T-cell (primary cell): ENCODE results near the gene ZBTB1. TPM values are rescaled to one million over a fixed set of nuclear protein-coding genes. Genes with fewer than 3 reads are reported as not detected.

ENCODE experiments used
- ATAC-seq, 4 experiments: fragments of 200-7000 bp in 3 of 4; fragments of 150-1000 bp in 1 of 4; cut with Tn5 transposase; replicated peaks in 1 of 4; 1 replicate in 3 of 4; 2 replicates in 1 of 4; pipeline ENCODE4 v1.10.0; 2021; ENCODE audit warnings: moderate library complexity in 3 of 4, mild to moderate bottlenecking in 2 of 4, moderate number of reproducible peaks in 1 of 4
- CTCF ChIA-PET, 2 donors: fragments of 300-600 bp; sonication (Branson Sonifier 250); formaldehyde crosslinking; loops; one replicate each; lab custom pipeline; 2022; ENCODE audit warnings: antibody characterized with exemption in 2 of 2; lab: Charles Lee
- POLR2A ChIA-PET, 2 donors: fragments of 300-600 bp; sonication (Branson Sonifier 250); formaldehyde crosslinking; loops; one replicate each; lab custom pipeline; 2022; ENCODE audit warnings: antibody characterized with exemption in 2 of 2; lab: Charles Lee
- DNase-seq, 35 experiments: peaks; one replicate each; pipeline versions ENCODE4 v3.0.0 to v3.0.0-alpha.2; 2013 to 2023
- H3K27ac ChIP-seq: one replicate; pipeline ENCODE4 v1.5.1; 2013; ENCODE audit warnings: low read length
- H3K27me3 ChIP-seq, 2 experiments: replicated peaks in 1 of 2; 1 replicate in 1 of 2; 2 replicates in 1 of 2; pipeline versions ENCODE4 v1.6.1 to v1.7.0; 2013; ENCODE audit warnings: low read length in 1 of 2, mixed read lengths in 1 of 2; ENCODE audit not compliant: control insufficient read depth in 2 of 2, insufficient read depth in 2 of 2; ENCODE audit errors: extremely low read depth in 1 of 2
- H3K36me3 ChIP-seq, 2 donors: 1 replicate in 1 of 2; 2 replicates in 1 of 2; pipeline versions ENCODE4 v1.6.1 to v1.7.0; 2013; ENCODE audit warnings: low read length in 1 of 2; ENCODE audit not compliant: control insufficient read depth in 2 of 2, insufficient read depth in 1 of 2; ENCODE audit errors: extremely low read depth in 1 of 2
- H3K4me1 ChIP-seq, 2 experiments: 1 replicate in 1 of 2; 2 replicates in 1 of 2; pipeline versions ENCODE4 v1.6.1 to v1.7.0; 2013; ENCODE audit warnings: low read length in 2 of 2, mixed read lengths in 1 of 2; ENCODE audit not compliant: insufficient read depth in 2 of 2, control insufficient read depth in 1 of 2; ENCODE audit errors: extremely low read depth in 1 of 2
- H3K4me3 ChIP-seq, 2 donors: 1 replicate in 1 of 2; 2 replicates in 1 of 2; pipeline versions ENCODE4 v1.5.1 to v1.7.0; 2013; ENCODE audit warnings: mild to moderate bottlenecking in 2 of 2, low read length in 1 of 2, moderate library complexity in 1 of 2; ENCODE audit not compliant: control insufficient read depth in 1 of 2; ENCODE audit errors: extremely low read depth in 1 of 2
- H3K9me3 ChIP-seq: 2 replicates; pipeline ENCODE4 v1.7.0; 2013
- H3K27ac Mint-ChIP-seq, 2 donors: one replicate each; pipeline ENCODE4 v1.8.0; 2020 to 2021; ENCODE audit warnings: mild to moderate bottlenecking in 2 of 2, mixed read lengths in 2 of 2
- H3K27me3 Mint-ChIP-seq, 2 donors: one replicate each; pipeline ENCODE4 v1.8.0; 2021 to 2022; ENCODE audit warnings: mixed read lengths in 2 of 2
- H3K36me3 Mint-ChIP-seq: one replicate; pipeline ENCODE4 v1.8.0; 2021; ENCODE audit warnings: mixed read lengths
- H3K4me1 Mint-ChIP-seq, 3 donors: one replicate each; pipeline ENCODE4 v1.8.0; 2020 to 2022; ENCODE audit warnings: mixed read lengths in 3 of 3, mild to moderate bottlenecking in 1 of 3
- H3K4me3 Mint-ChIP-seq, 3 donors: one replicate each; pipeline ENCODE4 v1.8.0; 2020 to 2022; ENCODE audit warnings: mild to moderate bottlenecking in 3 of 3, mixed read lengths in 3 of 3, moderate library complexity in 3 of 3
- H3K9me3 Mint-ChIP-seq, 3 donors: one replicate each; pipeline ENCODE4 v1.8.0; 2020 to 2022; ENCODE audit warnings: mixed read lengths in 3 of 3
- WGBS: methylation state at CpG from one replicate; pipeline ENCODE4 v1.1.5; 2013; ENCODE audit warnings: missing lambda C conversion rate; ENCODE audit not compliant: insufficient coverage; 5-methylcytosine and 5-hydroxymethylcytosine counted together
- total RNA-seq, 35 experiments: library from RNA in 6 of 35; stranded (reverse) in 6 of 35; fragments of 120-200 nt in 1 of 35; gene quantifications; one replicate each; pipeline versions ENCODE4 v1.2.1 to v1.2.4 and lab custom pipeline; 2013 to 2026

Gene ZBTB1
- total RNA-seq, 5 donors from 2014 or later (not counting 1 experiment from before 2014, with no cell fraction given) = 69.2 to 130 (median 72.4) TPM

GRCh38 chr14:64502887-64503433, 1.6 kb upstream of the ZBTB1 start:
- 0% methylated on average over 26 of the region's 29 CpGs for WGBS
- Mint-ChIP-seq H3K27me3 (no peaks in the 10 kb centered on the region), H3K4me1 (peaks cover 55 to 72% (median 67%) of the 10 kb centered on the region in 3 donors), H3K27ac (peak overlapping the region; percentile 97 to 99), H3K9me3 (no peaks in the 10 kb centered on the region), H3K4me3 (peak overlapping the region; percentile 91 to 95 (median 92)), H3K36me3 (peaks cover 12% of the 10 kb centered on the region)
- peak in 13 of 35 experiments; percentile 5 to 58 (median 20) for DNase-seq
- CTCF ChIA-PET = interaction anchor here (0.6 to 3.6 kb wide), 7 partner anchors 8 to 115 kb away, joined by 3 to 28 read pairs (median 4); partner anchors contain the start of gene MTHFD1 (in 1 of the 2)
- POLR2A ChIA-PET = interaction anchor here (0.5 to 1.9 kb wide), 14 partner anchors 9 to 861 kb away, joined by 3 to 17 read pairs (median 4); no protein-coding TSS in a partner anchor
- Histone ChIP-seq H3K27me3 (no peaks in the 10 kb centered on the region), H3K27ac (peak overlapping the region; percentile 100), H3K9me3 (no peaks in the 10 kb centered on the region), H3K36me3 (peaks cover 0 to 6% of the 10 kb centered on the region in 2 donors), H3K4me1 (peaks cover 45 to 54% of the 10 kb centered on the region in 2 experiments), H3K4me3 (peak overlapping the region; percentile 93 to 99)
- no peak for ATAC-seq

- H3K4me1 Mint-ChIP-seq = peaks cover 60 to 79% (median 72%) of the 10 kb centered on the region in 3 donors
- DNase-seq (peak; percentile 86 to 100 (median 99)), ATAC-seq (peak; percentile 66 to 77 (median 68))
- H3K4me3 ChIP-seq = peak within 1 kb of the TSS; percentile 93 to 99
- H3K27me3 ChIP-seq = no peaks in the 10 kb centered on the region
- CTCF ChIA-PET = interaction anchor here (0.6 to 3.6 kb wide), 6 partner anchors 8 to 266 kb away, joined by 3 to 28 read pairs (median 4); no protein-coding TSS in a partner anchor
- peak within 1 kb of the TSS; percentile 91 to 95 (median 92) for H3K4me3 Mint-ChIP-seq
- H3K27me3 Mint-ChIP-seq = no peaks in the 10 kb centered on the region
- peaks cover 48 to 54% of the 10 kb centered on the region in 2 experiments for H3K4me1 ChIP-seq
- H3K36me3 Mint-ChIP-seq = peaks cover 10% of the 10 kb centered on the region
- POLR2A ChIA-PET = interaction anchor here (0.5 to 1.9 kb wide), 12 partner anchors 11 to 960 kb away, joined by 3 to 17 read pairs (median 4); no protein-coding TSS in a partner anchor
- no peaks in the 10 kb centered on the region for H3K9me3 ChIP-seq
- peaks cover 0 to 2% of the 10 kb centered on the region in 2 donors for H3K36me3 ChIP-seq
- no peaks in the 10 kb centered on the region for H3K9me3 Mint-ChIP-seq
- H3K27ac Mint-ChIP-seq = peak within 1 kb of the TSS; percentile 99
- under 1% methylated on average over 78 of the region's 87 CpGs for WGBS
- H3K27ac ChIP-seq = peak within 1 kb of the TSS; percentile 100
Measured at GRCh38 chr14:64503434-64504309, 898 bp upstream of the ZBTB1 start, which contains the start of gene ZBTB25. TSS of gene ZBTB25 (minus strand) at chr14:64503838. CDS start at chr14:64490533, 13,305 bp downstream.

GRCh38 chr14:64504897-64505794, 576 bp downstream of the ZBTB1 start:
- Mint-ChIP-seq H3K36me3 (peaks cover 5% of the 10 kb centered on the region), H3K4me1 (peaks cover 60 to 79% (median 72%) of the 10 kb centered on the region in 3 donors), H3K4me3 (peak overlapping the region; percentile 91 to 95 (median 92)), H3K27ac (peak overlapping the region; percentile 99), H3K9me3 (no peaks in the 10 kb centered on the region), H3K27me3 (no peaks in the 10 kb centered on the region)
- H3K4me3 ChIP-seq = peak overlapping the region; percentile 89 to 93
- under 1% methylated on average over 35 of the region's 68 CpGs for WGBS
- DNase-seq (peak; percentile 68 to 90 (median 83)), ATAC-seq (peak; percentile 33 to 44 (median 38))
- no peaks in the 10 kb centered on the region for H3K36me3 ChIP-seq
- H3K27me3 ChIP-seq = no peaks in the 10 kb centered on the region
- ChIA-PET CTCF (no interaction called here), POLR2A (interaction anchor here (0.6 kb wide), 7 partner anchors 26 to 602 kb away, joined by 3 to 7 read pairs (median 5); no protein-coding TSS in a partner anchor)
- H3K9me3 ChIP-seq = no peaks in the 10 kb centered on the region
- peak overlapping the region; percentile 100 for H3K27ac ChIP-seq
- H3K4me1 ChIP-seq = peaks cover 40 to 58% of the 10 kb centered on the region in 2 experiments

GRCh38 chr14:64506721-64507120, 2.2 kb downstream of the ZBTB1 start:
- WGBS = no CpG with 5 or more reads among the region's 3 CpGs
- Mint-ChIP-seq H3K9me3 (no peaks in the 10 kb centered on the region), H3K4me3 (peak overlapping the region; percentile 90 to 92 (median 91)), H3K4me1 (peaks cover 64 to 85% (median 72%) of the 10 kb centered on the region in 3 donors), H3K27ac (peak overlapping the region; percentile 90 to 94), H3K36me3 (peaks cover 11% of the 10 kb centered on the region), H3K27me3 (no peaks in the 10 kb centered on the region)
- H3K27ac ChIP-seq = peak overlapping the region; percentile 100
- CTCF ChIA-PET = no interaction called here
- peaks cover 47 to 61% of the 10 kb centered on the region in 2 experiments for H3K4me1 ChIP-seq
- POLR2A ChIA-PET = no interaction called here
- H3K9me3 ChIP-seq = no peaks in the 10 kb centered on the region
- DNase-seq = peak in 1 of 35 experiments; percentile 38
- ATAC-seq = no peak
- no peaks in the 10 kb centered on the region for H3K36me3 ChIP-seq
- H3K27me3 ChIP-seq = no peaks in the 10 kb centered on the region
- H3K4me3 ChIP-seq = peak overlapping the region; percentile 29 to 93

GRCh38 chr14:64507376-64508156, 3.0 kb downstream of the ZBTB1 start:
- no peak for ATAC-seq
- CTCF ChIA-PET = interaction anchor here in 1 of 2 donors (0.8 to 1.0 kb wide), 2 partner anchors 9 to 11 kb away, joined by 3 to 4 read pairs; no protein-coding TSS in a partner anchor
- H3K4me3 ChIP-seq = peak overlapping the region in 1 of 2 donors; percentile 32

More at GRCh38 chr14:64507376-64508156, 3.0 kb downstream of the ZBTB1 start:
- no peaks in the 10 kb centered on the region for H3K27me3 Mint-ChIP-seq
- POLR2A ChIA-PET = no interaction called here
- peaks cover 66 to 85% (median 71%) of the 10 kb centered on the region in 3 donors for H3K4me1 Mint-ChIP-seq
- Histone ChIP-seq H3K9me3 (no peaks in the 10 kb centered on the region), H3K27me3 (no peaks in the 10 kb centered on the region), H3K36me3 (no peaks in the 10 kb centered on the region), H3K27ac (peak overlapping the region; percentile 100), H3K4me1 (peaks cover 43 to 55% of the 10 kb centered on the region in 2 experiments)
- peaks cover 6% of the 10 kb centered on the region for H3K36me3 Mint-ChIP-seq
- H3K4me3 Mint-ChIP-seq = peak overlapping the region; percentile 90 to 92 (median 91)
- no peaks in the 10 kb centered on the region for H3K9me3 Mint-ChIP-seq
- 41% methylated on average over 2 of the region's 4 CpGs for WGBS
- DNase-seq = peak in 2 of 35 experiments; percentile 27 to 34
- peak overlapping the region; percentile 90 to 94 for H3K27ac Mint-ChIP-seq
